ENCODE results near the gene PLD2.

PLD2 gene

GRCh38 chr17:4806777-4807604 lies at the start of gene PLD2:
TSS of gene PLD2 (plus strand) at chr17:4807152. CDS start at chr17:4807773, 621 bp downstream.
- peaks cover 10% of the 10 kb centered on the region for H3K36me3 Mint-ChIP-seq

DNA sequence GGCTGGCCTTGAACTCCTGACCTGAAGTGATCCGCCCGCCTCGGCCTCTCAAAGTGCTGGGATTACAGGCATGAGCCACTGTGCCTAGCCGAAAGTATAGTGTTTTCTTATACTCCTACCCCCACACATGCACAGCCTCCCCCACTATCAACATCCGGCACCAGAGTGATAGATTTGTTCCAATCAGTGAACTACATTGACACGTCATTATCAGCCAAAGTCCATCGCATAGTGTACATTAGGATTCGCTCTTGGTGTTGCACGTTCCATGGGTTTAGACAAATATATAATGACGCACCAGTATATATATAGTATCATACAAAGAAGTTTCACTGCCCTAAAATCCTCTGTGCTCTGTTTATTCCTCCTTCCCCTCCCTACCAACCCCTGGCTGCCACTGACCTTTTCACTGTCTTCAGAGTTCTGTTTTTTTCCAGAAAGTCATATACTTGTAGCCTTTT lies 47.1 kb upstream of the PLD2 start:
- Mint-ChIP-seq H3K4me3 (no peak overlapping the region), H3K9me3 (no peaks in the 10 kb centered on the region), H3K4me1 (peaks cover 4% of the 10 kb centered on the region), H3K27ac (no peak overlapping the region), H3K27me3 (peaks cover 12% of the 10 kb centered on the region), H3K36me3 (no peaks in the 10 kb centered on the region)
- DNase-seq (ENCODE audit: low spot score in 2 of 2) = no peak
- no peak for ATAC-seq (ENCODE audit: low read depth)

More at GRCh38 chr17:4806777-4807604, at the start of gene PLD2:
- DNase-seq (ENCODE audit: low spot score in 2 of 2) (peak; percentile 75 to 80), ATAC-seq (ENCODE audit: low read depth) (peak; percentile 97)
- Mint-ChIP-seq H3K4me1 (peaks cover 21% of the 10 kb centered on the region), H3K4me3 (peak within 1 kb of the TSS; percentile 84), H3K27me3 (no peaks in the 10 kb centered on the region), H3K27ac (peak within 1 kb of the TSS; percentile 53), H3K9me3 (no peaks in the 10 kb centered on the region)

DNA sequence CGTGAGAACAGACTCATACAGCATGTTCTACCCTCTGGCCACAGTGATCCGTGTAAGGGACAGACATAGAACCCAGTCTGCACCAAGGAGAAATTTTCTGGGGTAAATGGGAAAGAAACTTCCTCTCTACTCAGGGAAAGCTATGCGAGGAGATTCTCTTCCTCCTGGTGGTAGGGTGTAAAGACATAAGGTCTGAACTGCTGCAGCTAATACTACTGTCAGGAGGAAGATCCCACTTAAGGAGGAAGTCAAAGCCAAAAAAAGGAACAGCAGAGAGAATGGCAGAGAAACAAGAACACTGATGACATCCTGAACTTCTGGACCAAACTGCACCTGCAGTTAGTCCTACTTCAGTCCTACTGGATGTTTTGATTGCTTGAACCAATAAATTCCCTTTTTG lies 42.4 kb upstream of the PLD2 start:
- peaks cover 9% of the 10 kb centered on the region for H3K27me3 Mint-ChIP-seq
- no peaks in the 10 kb centered on the region for H3K9me3 Mint-ChIP-seq
- no peak overlapping the region for H3K4me3 Mint-ChIP-seq
- DNase-seq (ENCODE audit: low spot score in 2 of 2) = no peak
- H3K27ac Mint-ChIP-seq = no peak overlapping the region
- H3K36me3 Mint-ChIP-seq = no peaks in the 10 kb centered on the region
- peaks cover 4% of the 10 kb centered on the region for H3K4me1 Mint-ChIP-seq
- no peak for ATAC-seq (ENCODE audit: low read depth)

- peak; percentile 31 for ATAC-seq (ENCODE audit: low read depth)
- Mint-ChIP-seq H3K4me1 (peaks cover 4% of the 10 kb centered on the region), H3K9me3 (no peaks in the 10 kb centered on the region), H3K36me3 (no peaks in the 10 kb centered on the region), H3K27me3 (peaks cover 11% of the 10 kb centered on the region), H3K4me3 (no peak overlapping the region), H3K27ac (no peak overlapping the region)
- no peak for DNase-seq (ENCODE audit: low spot score in 2 of 2)
Measured at GRCh38 chr17:4766201-4766600, 40.8 kb upstream of the PLD2 start.

DNA sequence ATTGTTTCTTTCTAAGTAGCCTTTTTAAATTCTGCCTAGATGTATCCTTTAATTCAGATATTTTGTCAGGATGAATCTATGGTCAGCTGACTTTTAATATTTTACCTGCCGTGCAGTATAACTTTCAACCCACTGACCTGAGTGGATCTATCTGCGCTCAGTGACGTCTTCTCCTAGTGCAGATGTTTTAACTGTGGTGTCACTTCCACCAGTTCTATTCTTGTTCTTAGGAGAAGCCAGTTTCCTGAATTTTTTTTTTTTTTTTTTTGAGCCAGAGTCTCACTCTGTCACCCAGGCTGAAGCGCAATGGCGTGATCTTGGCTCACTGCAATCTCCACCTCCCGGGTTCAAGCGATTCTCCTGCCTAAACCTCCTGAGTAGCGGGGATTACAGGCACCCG lies 40.2 kb upstream of the PLD2 start:
- no peak overlapping the region for H3K27ac Mint-ChIP-seq
- ATAC-seq (ENCODE audit: low read depth) = no peak
- no peaks in the 10 kb centered on the region for H3K36me3 Mint-ChIP-seq
- H3K4me3 Mint-ChIP-seq = no peak overlapping the region
- H3K9me3 Mint-ChIP-seq = no peaks in the 10 kb centered on the region
- peaks cover 4% of the 10 kb centered on the region for H3K4me1 Mint-ChIP-seq
- peaks cover 13% of the 10 kb centered on the region for H3K27me3 Mint-ChIP-seq
- no peak for DNase-seq (ENCODE audit: low spot score in 2 of 2)

GRCh38 chr17:4768298-4768697 lies 38.7 kb upstream of the PLD2 start:
- Mint-ChIP-seq H3K27ac (no peak overlapping the region), H3K9me3 (no peaks in the 10 kb centered on the region), H3K4me3 (no peak overlapping the region), H3K36me3 (no peaks in the 10 kb centered on the region), H3K27me3 (peaks cover 11% of the 10 kb centered on the region), H3K4me1 (peaks cover 4% of the 10 kb centered on the region)
- ATAC-seq (ENCODE audit: low read depth) = no peak
- DNase-seq (ENCODE audit: low spot score in 2 of 2) = no peak

GRCh38 chr17:4769628-4770027 lies 37.3 kb upstream of the PLD2 start:
- Mint-ChIP-seq H3K27me3 (peaks cover 14% of the 10 kb centered on the region), H3K4me1 (peaks cover 7% of the 10 kb centered on the region), H3K36me3 (no peaks in the 10 kb centered on the region), H3K9me3 (no peaks in the 10 kb centered on the region), H3K4me3 (no peak overlapping the region), H3K27ac (no peak overlapping the region)
- ATAC-seq (ENCODE audit: low read depth) (no peak), DNase-seq (ENCODE audit: low spot score in 2 of 2) (no peak)

GRCh38 chr17:4771519-4772234 lies 35.3 kb upstream of the PLD2 start, which contains the start of gene TM4SF5:
TSS of gene TM4SF5 (plus strand) at chr17:4771886. CDS start at chr17:4771923, 37 bp downstream.
- Mint-ChIP-seq H3K27me3 (peaks cover 17% of the 10 kb centered on the region), H3K9me3 (no peaks in the 10 kb centered on the region), H3K4me3 (no peak within 1 kb of the TSS), H3K4me1 (peaks cover 8% of the 10 kb centered on the region), H3K27ac (no peak within 1 kb of the TSS), H3K36me3 (no peaks in the 10 kb centered on the region)
- ATAC-seq (ENCODE audit: low read depth) (no peak), DNase-seq (ENCODE audit: low spot score in 2 of 2) (no peak)

- Mint-ChIP-seq H3K27ac (no peak overlapping the region), H3K4me1 (peaks cover 8% of the 10 kb centered on the region), H3K36me3 (no peaks in the 10 kb centered on the region), H3K9me3 (no peaks in the 10 kb centered on the region), H3K4me3 (no peak overlapping the region), H3K27me3 (peaks cover 17% of the 10 kb centered on the region)
- ATAC-seq (ENCODE audit: low read depth) (no peak), DNase-seq (ENCODE audit: low spot score in 2 of 2) (no peak)
Measured at GRCh38 chr17:4772235-4772613, 34.7 kb upstream of the PLD2 start.

DNA sequence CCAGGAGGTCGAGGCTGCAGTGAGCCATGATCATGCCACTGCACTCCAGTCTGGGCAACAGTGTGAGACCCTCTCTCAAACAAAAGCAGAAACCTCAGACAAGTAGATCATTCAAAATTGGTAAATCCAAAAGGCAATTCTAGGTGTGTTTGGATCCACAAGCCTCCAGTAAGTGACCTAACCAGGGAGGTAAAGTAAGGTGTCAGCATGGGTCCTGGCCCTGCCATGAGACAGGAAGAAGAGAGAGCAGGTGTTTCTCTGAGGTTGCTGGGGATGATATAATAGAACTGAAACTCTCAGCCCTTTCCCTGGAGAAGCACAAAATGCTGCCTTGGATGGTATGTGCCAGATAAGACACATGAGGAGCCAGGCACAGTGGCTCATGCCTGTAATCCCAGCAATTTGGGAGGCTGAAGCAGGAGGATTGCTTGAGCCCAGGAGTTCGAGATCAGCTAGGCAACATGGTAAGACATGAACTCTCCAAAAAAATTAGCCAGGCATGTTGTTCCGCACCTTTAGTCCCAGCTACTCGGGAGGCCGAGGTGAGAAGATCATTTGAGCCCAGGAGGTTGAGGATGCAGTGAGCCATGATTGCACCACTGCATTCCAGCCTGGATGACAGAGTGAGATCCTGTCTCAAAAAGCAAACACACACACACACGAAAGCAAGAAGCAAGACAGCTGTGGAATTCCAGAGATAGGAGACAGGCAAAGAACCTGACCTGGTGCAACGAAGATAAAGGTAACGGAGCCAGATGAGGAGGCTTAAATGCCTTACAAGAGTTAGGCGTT lies 28.8 kb upstream of the PLD2 start:
- DNase-seq (ENCODE audit: low spot score in 2 of 2) (no peak), ATAC-seq (ENCODE audit: low read depth) (no peak)
- no peaks in the 10 kb centered on the region for H3K36me3 Mint-ChIP-seq
- H3K4me1 Mint-ChIP-seq = peaks cover 10% of the 10 kb centered on the region
- no peak overlapping the region for H3K27ac Mint-ChIP-seq
- H3K4me3 Mint-ChIP-seq = no peak overlapping the region
- no peaks in the 10 kb centered on the region for H3K9me3 Mint-ChIP-seq
- peaks cover 21% of the 10 kb centered on the region for H3K27me3 Mint-ChIP-seq

DNA sequence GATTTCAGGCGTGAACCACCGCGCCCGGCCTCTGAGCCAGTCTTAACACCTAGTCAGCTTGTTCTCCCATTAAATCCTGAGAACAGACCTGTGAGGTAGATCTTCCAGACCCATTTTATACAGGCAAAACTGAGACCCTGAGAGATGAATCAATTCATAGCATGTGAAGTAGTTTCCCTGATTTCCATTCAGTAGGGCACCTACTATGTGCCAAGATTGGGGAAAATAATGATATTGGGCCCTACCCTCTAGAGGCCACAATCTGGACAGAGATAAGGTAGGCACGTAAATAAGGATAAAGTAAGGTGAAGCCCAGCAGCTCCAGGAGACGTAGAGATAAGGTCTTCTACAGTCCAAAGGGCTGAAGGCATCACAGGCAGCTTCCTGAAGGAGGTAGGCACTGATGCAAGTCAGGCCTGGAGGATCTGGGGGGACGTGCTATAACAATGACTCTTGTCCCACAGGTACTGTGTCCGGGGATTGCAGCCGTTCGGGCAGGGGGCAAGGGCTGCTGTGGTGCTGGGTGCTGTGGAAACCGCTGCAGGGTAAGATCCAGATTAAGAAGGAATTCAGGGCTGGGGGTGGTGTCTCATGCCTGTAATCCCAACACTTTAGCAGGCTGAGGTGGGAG lies 26.5 kb upstream of the PLD2 start:
- ATAC-seq (ENCODE audit: low read depth) (no peak), DNase-seq (ENCODE audit: low spot score in 2 of 2) (no peak)
- peaks cover 21% of the 10 kb centered on the region for H3K27me3 Mint-ChIP-seq
- H3K27ac Mint-ChIP-seq = no peak overlapping the region
- H3K36me3 Mint-ChIP-seq = no peaks in the 10 kb centered on the region
- H3K4me3 Mint-ChIP-seq = no peak overlapping the region
- no peaks in the 10 kb centered on the region for H3K9me3 Mint-ChIP-seq
- H3K4me1 Mint-ChIP-seq = peaks cover 4% of the 10 kb centered on the region

- H3K27me3 Mint-ChIP-seq = peaks cover 21% of the 10 kb centered on the region
- H3K9me3 Mint-ChIP-seq = no peaks in the 10 kb centered on the region
- ATAC-seq (ENCODE audit: low read depth) (no peak), DNase-seq (ENCODE audit: low spot score in 2 of 2) (no peak)
- no peak overlapping the region for H3K27ac Mint-ChIP-seq
- no peak overlapping the region for H3K4me3 Mint-ChIP-seq
- H3K36me3 Mint-ChIP-seq = no peaks in the 10 kb centered on the region
- peaks cover 7% of the 10 kb centered on the region for H3K4me1 Mint-ChIP-seq
Measured at GRCh38 chr17:4782652-4783051, 24.3 kb upstream of the PLD2 start.

DNA sequence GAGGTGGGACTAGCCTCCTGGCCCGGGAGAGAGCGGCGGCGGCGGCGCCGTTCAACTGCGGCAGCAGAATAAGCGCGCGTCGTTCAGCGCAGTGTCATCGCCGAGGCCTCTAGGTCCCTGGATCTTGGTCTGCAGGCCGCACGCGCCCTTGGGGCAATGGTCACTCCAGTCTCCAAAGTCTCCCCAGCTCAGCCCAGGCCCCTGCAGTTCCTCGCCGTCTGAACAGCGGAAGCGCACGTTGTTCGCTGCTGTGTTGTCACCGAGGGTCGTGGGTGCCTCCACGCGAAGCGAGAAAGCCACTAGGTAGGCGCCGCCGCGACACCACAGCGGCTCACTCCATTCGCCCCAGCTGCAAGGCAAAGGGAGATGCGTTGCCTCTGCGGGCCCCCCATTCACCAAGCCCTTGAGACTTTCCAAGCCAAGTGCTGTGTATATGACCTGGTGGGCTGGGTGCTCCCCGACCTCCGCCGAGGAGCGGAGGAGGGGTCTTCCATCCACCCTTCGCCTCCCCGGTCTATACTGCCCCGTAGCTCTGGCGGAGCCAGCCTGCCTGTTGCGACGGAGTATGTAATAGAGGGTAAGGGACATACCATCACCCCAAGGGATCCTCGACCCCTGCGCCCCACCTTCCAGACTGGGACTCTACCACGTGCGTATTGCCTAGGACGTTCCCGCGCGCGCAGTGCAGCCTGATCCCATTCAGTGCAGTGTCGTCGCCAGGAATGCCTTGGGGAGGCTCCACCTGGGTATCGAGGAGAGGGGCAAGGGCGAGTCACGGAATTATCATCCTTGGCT lies 21.4 kb upstream of the PLD2 start:
- peaks cover 13% of the 10 kb centered on the region for H3K4me1 Mint-ChIP-seq
- no peaks in the 10 kb centered on the region for H3K9me3 Mint-ChIP-seq
- H3K27ac Mint-ChIP-seq = no peak overlapping the region
- ATAC-seq (ENCODE audit: low read depth) (no peak), DNase-seq (ENCODE audit: low spot score in 2 of 2) (no peak)
- H3K36me3 Mint-ChIP-seq = no peaks in the 10 kb centered on the region
- peaks cover 18% of the 10 kb centered on the region for H3K27me3 Mint-ChIP-seq
- H3K4me3 Mint-ChIP-seq = peak overlapping the region; percentile 52

Data from memory B cell (primary cell).